Activated CD8-positive, alpha-beta memory T cell treated with anti-CD3 and anti-CD28 coated beads, Interleukin-2, amount 50 U/mL, for 1 hour (primary cell): ENCODE measurements around the gene TTLL5.

Source experiments
- DNase-seq: peaks from one replicate; pipeline ENCODE4 v3.0.0-alpha.2; 2020; ENCODE audit errors: extremely low read depth

TTLL5 gene

DNA sequence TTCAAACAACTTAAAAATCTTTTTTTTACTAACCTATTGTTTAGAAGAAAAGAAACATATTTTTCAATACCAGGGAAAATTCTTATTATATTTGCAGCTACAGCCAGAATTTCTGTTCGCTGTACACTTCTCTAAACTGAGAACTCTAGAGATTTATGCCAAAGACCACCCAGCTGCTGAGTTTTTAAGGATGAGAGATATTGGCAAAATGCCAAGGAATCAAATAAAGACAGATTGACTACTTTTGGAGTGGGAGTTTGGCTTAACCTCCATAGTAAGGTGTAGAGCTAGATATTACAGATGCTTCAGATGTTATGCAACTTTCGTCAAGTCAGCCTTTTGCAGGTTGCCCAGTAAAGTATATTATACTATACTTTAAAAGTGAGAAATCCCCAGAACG is 71.8 kb downstream of the TTLL5 start:
- no peak for DNase-seq

- no peak for DNase-seq
Measured at GRCh38 chr14:75734854-75735253, 73.8 kb downstream of the TTLL5 start.

DNA sequence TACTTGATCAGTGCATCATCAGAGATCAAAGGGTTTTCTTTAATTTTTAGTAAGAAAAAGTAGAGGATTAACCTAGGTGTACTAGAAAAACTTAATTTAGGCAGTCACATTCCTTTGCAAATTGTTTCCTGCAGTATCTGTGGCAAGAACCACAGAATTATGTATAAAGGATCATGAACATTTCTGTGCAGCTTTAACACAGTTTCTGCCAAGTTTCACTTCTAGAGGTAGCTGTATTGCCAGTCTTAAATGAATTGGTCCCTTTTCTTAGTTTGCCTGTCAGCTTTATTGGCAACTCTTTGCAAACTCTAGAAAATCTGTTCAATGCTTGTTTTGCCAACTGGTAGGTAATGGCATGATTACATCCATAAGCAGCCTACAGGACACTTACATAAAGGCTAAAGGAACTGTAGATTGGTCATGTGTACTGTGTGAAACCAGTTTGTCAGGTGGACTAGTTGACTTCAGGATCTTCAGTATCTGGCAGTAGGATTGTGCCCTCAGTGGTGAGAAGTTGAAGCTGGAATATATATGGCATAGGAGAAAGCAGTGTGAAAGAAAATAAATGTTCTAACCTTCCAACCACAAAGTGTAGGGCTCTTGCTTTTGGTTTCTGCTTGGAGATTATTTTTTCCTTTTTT is 75.9 kb downstream of the TTLL5 start:
- DNase-seq, result no peak

DNA sequence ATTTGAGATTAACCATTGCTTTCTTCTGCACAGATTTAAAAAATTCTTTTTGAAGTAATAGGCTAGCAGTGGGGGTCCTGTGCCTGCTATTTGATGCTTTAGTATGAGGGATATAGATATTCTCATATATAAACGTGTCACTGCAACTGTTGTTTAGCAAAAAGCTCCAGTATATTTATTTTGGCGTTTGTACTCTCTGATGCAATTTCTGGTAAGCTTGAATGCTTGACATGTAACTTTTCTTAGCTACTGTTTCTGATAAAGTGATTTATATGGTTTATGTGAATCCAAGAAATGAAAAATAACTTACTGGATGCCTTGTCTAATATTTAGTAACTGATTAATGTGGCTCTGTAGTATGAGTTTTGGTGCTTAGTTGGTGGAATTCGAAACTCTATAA is 77.1 kb downstream of the TTLL5 start:
- DNase-seq, result no peak

DNA sequence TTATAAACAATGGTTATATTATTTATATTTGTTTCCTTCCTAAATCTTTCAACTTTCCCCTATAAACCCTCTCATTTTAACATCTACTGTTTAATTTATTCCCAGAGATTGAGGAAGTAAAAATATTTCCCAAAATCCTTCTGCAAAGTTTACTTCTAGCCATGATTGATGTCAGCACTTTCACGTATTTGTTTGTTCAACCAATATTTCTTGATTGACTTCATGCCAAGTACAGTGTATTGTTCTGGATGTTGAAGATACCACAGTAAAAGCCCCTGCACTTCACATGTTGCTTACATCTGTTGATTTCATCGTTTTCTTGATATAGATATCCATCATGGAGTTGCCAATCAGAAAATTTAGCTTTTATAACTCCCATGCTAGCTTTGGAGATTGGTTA is 81.8 kb downstream of the TTLL5 start:
- DNase-seq, result no peak

- DNase-seq, result no peak
Measured at GRCh38 chr14:75747899-75748298, 86.9 kb downstream of the TTLL5 start.

DNA sequence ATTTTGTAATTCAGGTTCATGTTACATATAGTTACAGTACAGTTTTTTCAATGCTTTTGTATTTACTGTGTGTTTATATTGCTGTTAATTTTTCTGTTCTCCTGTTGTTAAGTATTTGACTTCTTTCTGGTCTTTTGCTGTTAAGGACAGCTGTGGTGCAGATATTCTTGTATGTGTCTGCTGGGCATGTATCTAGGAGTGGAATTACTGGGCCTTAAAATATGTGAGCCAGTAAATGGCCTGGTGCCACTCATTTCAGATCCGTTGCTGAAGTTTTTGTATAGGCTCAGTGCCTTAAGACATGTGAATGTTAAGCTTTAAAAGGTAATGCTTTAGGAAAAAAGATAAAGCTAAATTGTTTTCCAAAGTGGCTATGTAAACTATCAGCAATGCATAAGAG is 87.3 kb downstream of the TTLL5 start:
- no peak for DNase-seq

GRCh38 chr14:75751296-75751695 is 90.2 kb downstream of the TTLL5 start:
- no peak for DNase-seq

DNA sequence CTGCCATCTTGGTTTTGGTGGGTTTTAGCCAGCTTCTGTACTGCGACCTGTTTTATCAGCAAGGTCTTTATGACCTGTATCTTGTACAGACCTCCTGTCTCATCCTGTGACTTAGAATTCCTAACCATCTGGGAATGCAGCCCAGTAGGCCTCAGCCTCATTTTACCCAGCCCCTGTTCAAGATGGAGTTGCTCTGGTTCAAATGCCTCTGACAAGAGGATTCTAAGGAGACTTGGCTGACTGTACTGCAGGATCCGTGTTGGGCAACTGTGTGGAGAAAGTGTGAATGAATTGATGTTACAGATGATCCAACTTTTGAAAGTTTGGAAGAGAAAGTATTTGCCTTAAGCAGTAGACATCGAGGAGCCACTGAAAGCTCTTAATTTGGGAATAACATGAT is 91.0 kb downstream of the TTLL5 start:
- no peak for DNase-seq

GRCh38 chr14:75752907-75753594 is 92.0 kb downstream of the TTLL5 start:
- DNase-seq, result no peak

DNA sequence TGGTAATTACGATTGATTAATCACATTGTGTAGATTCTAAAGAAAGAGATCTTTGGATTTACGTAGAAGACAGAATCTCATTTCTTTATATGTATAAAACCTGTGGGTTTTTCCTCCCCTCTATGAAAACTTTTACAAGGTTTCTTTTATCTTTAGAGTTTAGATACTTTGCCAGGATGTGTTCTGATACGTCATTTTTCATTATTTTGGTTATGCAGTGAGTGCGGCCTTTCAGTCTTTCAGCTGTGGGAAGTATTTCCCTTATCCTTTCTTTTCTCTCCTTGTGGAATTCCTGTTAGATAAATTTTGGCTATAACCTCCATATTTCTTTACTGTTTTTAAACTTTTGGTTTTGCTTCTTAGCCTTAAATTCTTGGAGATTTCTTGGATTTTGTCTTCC is 92.7 kb downstream of the TTLL5 start:
- DNase-seq, result no peak

- no peak for DNase-seq
Measured at GRCh38 chr14:75757644-75758402, 96.8 kb downstream of the TTLL5 start.

- no peak for DNase-seq
Measured at GRCh38 chr14:75764020-75764419, 103.0 kb downstream of the TTLL5 start.

GRCh38 chr14:75769047-75769685 is 108.1 kb downstream of the TTLL5 start:
- DNase-seq, result no peak

GRCh38 chr14:75770635-75771034 is 109.6 kb downstream of the TTLL5 start:
- DNase-seq, result no peak

DNA sequence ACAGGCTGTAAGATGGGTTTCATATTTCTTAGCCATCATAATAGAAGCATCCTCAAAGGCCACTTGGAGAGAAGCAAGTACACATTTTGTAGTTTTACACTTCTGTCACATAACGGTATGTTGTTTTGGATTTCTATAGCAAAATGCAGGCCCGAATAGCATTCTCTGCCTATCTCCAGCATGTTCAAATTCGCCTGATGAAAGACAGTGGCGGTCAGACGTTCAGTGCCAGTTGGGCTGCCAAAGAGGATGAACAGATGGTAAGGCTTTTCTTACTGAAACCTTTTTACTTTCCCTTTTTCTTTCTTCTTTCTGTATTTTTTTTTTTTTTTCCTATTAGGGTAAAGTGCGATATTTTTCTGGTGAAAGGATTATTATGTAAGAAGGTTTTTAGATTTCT is 110.5 kb downstream of the TTLL5 start:
- no peak for DNase-seq

GRCh38 chr14:75773046-75773445 is 112.0 kb downstream of the TTLL5 start:
- no peak for DNase-seq

GRCh38 chr14:75781096-75781495 is 120.0 kb downstream of the TTLL5 start:
- no peak for DNase-seq

GRCh38 chr14:75783184-75783583 is 122.1 kb downstream of the TTLL5 start:
- no peak for DNase-seq

- no peak for DNase-seq
Measured at GRCh38 chr14:75783602-75784313, 122.7 kb downstream of the TTLL5 start.

DNA sequence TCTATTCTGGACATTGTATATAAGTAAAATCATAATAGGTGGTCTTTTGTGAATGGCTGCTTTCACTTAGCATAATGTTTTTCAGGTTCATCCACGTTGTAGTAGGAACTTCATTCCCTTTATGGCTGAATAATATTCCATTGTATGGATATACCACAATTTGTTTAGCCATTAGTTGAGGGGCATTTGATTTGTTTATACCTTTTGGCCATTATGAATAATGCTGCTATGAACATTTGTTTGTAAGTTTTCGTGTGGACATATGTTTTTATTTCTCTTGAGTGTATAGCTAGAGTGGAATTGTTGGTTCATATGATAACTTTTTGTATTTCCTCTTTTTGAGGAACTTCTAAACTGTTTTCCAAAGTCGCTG is 123.3 kb downstream of the TTLL5 start:
- DNase-seq, result no peak

GRCh38 chr14:75793806-75794205 is 132.8 kb downstream of the TTLL5 start:
- DNase-seq, result no peak
